ENCODE measurements around the gene AP3S1. TPM values are rescaled to one million over a fixed set of nuclear protein-coding genes. Genes with fewer than 3 reads are reported as not detected.

AP3S1 gene
- total and polyA plus RNA-seq, 12 donors, result 30.3 to 63.0 (median 41.9) TPM

DNA sequence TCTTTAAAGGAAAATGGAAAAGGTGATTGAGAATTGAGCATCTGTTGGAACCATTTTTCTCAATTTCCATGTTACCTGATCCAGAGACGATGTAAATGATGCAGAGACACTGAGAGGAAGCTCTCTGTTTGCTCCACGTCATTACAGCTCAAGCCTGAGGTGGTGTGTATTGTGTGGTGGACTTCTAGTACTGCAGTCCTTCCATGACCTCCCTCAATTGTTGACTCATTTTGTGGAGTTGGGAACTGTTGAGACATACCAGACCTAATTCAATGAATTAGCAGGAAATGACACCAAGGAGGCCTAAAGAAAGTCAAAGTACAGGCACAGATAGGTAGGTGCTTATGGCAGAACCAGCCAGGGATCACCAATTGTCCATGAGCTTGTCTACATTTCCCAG lies 104.9 kb downstream of the AP3S1 start:
- 86 to 87% methylated on average over 2 of the region's 2 CpGs for WGBS, 2 donors
- TF ChIP-seq, protein P1, sequence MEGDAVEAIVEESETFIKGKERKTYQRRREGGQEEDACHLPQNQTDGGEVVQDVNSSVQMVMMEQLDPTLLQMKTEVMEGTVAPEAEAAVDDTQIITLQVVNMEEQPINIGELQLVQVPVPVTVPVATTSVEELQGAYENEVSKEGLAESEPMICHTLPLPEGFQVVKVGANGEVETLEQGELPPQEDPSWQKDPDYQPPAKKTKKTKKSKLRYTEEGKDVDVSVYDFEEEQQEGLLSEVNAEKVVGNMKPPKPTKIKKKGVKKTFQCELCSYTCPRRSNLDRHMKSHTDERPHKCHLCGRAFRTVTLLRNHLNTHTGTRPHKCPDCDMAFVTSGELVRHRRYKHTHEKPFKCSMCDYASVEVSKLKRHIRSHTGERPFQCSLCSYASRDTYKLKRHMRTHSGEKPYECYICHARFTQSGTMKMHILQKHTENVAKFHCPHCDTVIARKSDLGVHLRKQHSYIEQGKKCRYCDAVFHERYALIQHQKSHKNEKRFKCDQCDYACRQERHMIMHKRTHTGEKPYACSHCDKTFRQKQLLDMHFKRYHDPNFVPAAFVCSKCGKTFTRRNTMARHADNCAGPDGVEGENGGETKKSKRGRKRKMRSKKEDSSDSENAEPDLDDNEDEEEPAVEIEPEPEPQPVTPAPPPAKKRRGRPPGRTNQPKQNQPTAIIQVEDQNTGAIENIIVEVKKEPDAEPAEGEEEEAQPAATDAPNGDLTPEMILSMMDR (IDR thresholded peaks at IDR 0.05), result no peak

DNA sequence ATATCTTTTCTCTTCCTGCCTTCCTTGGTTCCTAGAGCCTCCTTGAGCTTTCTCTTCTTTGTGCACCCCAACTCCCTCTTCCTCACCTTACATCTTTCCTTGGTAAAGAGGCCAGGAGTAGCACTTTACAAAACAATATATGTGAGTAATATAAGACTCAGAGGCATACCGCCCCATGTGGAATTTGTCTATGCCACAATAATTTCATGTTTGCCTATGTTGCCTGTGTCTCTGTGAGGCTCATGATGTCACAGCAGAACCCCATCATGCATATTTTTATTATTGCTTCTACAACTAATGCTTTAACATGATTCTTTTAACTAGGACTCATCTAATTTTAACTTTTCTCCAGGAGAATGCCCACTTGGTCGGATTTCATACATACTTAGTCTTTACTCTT lies 105.5 kb downstream of the AP3S1 start:
- H3K4me1 ChIP-seq, result peaks cover 0 to 4% (median 0%) of the 10 kb centered on the region in 9 donors
- TF ChIP-seq, protein P1 (IDR thresholded peaks at IDR 0.05), result no peak
- no peak overlapping the region for H3K4me3 ChIP-seq
- H3K36me3 ChIP-seq, result no peaks in the 10 kb centered on the region
- intact Hi-C loops (cut with DNase I), result no loop called here
- no peaks in the 10 kb centered on the region for H3K27me3 ChIP-seq
- DNase-seq, result no peak
- WGBS, 2 donors, result 90 to 96% methylated on average over 2 of the region's 2 CpGs
- no peak for ATAC-seq
- no peak overlapping the region for H3K27ac ChIP-seq
- H3K9me3 ChIP-seq, result peaks cover 0 to 9% (median 0%) of the 10 kb centered on the region in 11 donors

More for the DNA sequence above, 104.9 kb downstream of the AP3S1 start:
- ATAC-seq (no peak), DNase-seq (no peak)
- peaks cover 0 to 15% (median 0%) of the 10 kb centered on the region in 11 donors for H3K9me3 ChIP-seq
- no peaks in the 10 kb centered on the region for H3K27me3 ChIP-seq
- H3K36me3 ChIP-seq, result no peaks in the 10 kb centered on the region
- no peak overlapping the region for H3K4me3 ChIP-seq
- peaks cover 0 to 4% (median 0%) of the 10 kb centered on the region in 9 donors for H3K4me1 ChIP-seq
- intact Hi-C loops (cut with DNase I), result no loop called here
- no peak overlapping the region for H3K27ac ChIP-seq

DNA sequence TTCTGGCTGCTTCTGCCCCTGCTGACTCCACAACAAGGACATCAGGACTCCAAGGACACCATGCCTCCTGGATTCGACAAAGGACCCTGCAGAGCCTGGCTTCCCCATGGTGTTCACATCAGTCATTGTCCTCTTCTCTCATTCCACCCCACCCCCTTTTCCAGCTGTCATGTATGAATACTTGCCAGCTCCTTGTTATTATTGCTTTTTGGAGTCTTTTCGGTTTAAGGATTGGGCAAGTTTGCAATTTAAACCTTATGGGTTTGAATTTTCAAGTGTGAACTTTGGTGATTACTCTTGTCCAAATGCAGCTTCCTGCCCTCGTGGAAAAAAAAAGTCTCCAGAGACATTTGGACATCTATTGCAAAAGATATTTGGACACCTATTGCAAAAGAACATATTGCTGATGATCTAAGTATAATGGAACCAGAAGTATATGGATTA lies 106.4 kb downstream of the AP3S1 start:
- TF ChIP-seq, protein P1 (IDR thresholded peaks at IDR 0.05), result no peak

DNA sequence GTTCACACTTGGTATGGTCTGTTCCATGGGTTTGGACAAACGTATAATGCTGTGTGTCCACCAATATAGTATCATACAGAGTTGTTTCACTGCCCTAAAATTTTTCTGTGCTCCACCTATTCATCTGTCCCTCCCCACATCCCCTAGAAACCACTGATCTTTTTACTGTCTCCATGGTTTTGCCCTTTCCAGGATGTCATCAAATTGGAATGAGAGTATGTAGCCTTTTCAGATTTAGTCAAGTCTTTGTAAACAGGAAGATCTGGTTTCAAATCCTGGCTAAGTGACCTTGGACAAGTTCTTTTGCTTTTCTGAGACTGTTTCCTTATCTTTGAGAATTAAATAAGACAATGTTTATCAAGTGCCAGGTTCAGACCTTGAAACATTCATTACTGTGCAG lies 107.4 kb downstream of the AP3S1 start:
- H3K27ac ChIP-seq, result no peak overlapping the region

More for the DNA sequence above, 106.4 kb downstream of the AP3S1 start:
- no peaks in the 10 kb centered on the region for H3K36me3 ChIP-seq
- ATAC-seq, result peak in 2 of 8 donors; percentile 25 to 65
- H3K4me3 ChIP-seq, result no peak overlapping the region
- intact Hi-C loops (cut with DNase I), result no loop called here
- 56 to 57% methylated on average over 3 of the region's 3 CpGs for WGBS, 2 donors
- H3K4me1 ChIP-seq, result peaks cover 0 to 4% (median 0%) of the 10 kb centered on the region in 9 donors
- H3K9me3 ChIP-seq, result peaks cover 0 to under 1% (median 0%) of the 10 kb centered on the region in 11 donors
- no peak overlapping the region for H3K27ac ChIP-seq
- peaks cover 0 to 8% (median 0%) of the 10 kb centered on the region in 7 donors for H3K27me3 ChIP-seq
- no peak for DNase-seq

More for the DNA sequence above, 107.4 kb downstream of the AP3S1 start:
- Histone ChIP-seq H3K36me3 (no peaks in the 10 kb centered on the region), H3K4me1 (peaks cover 0 to 4% (median 0%) of the 10 kb centered on the region in 9 donors), H3K27me3 (peaks cover 0 to 16% (median 3%) of the 10 kb centered on the region in 7 donors), H3K9me3 (no peaks in the 10 kb centered on the region), H3K4me3 (no peak overlapping the region)
- intact Hi-C loops (cut with DNase I), result no loop called here
- TF ChIP-seq, protein P1 (IDR thresholded peaks at IDR 0.05), result no peak
- DNase-seq (no peak), ATAC-seq (no peak)
- 87% methylated on average over 1 of the region's 1 CpG for WGBS, 2 donors

All from heart right ventricle (tissue), 16 donors.